ENCODE measurements around the gene FAM107A.

GRCh38 chr3:58622892-58623291 is 45.7 kb upstream of the FAM107A start:
- TF ChIP-seq EZH2 (IDR thresholded peaks at IDR 0.05; ENCODE audit: insufficient read depth, poor library complexity, severe bottlenecking) (no peak), EZH2phosphoT487 (IDR thresholded peaks at IDR 0.05; ENCODE audit: insufficient read depth, low read depth) (no peak)

All from GM23248 (cell line).